NK-92 (cell line): ENCODE data around the gene NFASC.

ENCODE experiments used
- DNase-seq: peaks from one replicate; lab custom pipeline; 2025; ENCODE audit not compliant: unreplicated experiment; lab: John Stamatoyannopoulos, UW

NFASC gene

DNA sequence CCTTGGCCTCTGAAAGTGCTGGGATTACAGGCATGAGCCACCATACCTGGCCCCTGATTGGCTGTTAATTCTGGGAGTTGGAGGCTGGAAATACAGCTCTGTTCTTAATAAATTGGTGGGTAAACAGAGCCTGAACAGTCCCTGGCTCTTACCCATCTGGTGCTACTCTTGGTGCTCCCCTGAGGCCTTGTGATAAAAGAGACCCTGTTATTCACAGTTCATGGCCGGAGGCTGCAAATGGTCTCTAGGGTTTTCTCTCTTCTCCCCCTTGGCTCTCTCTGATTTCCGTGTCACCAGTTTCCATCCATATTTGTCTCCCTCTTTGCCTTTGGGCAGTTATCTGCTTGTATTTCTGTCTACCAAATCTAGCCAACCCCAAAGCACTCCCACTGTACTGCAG is 17.2 kb downstream of the NFASC start:
- no peak for DNase-seq

DNA sequence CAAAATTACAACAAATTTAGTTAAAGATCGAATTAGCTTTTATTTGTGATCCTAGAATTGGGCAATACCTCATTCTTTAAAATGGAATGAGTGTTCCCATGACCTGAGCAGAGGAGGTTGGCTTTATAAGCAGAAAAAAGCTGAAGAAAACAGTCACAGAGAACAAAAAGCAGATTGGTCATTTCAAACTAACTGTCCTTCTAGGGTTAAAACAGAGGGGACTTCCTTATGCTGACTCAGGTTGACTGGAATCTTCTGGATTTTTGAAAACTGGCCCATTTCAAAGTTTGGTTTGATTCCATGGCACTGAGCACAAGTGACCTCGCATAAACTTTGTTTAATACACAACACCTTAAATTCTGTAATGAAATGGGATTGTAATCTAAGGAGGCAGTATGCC is 17.6 kb downstream of the NFASC start:
- no peak for DNase-seq

GRCh38 chr1:204889681-204890383 is 19.2 kb downstream of the NFASC start:
- DNase-seq = no peak

GRCh38 chr1:204891860-204892259 is 21.2 kb downstream of the NFASC start:
- no peak for DNase-seq

- no peak for DNase-seq
These were observed 23.4 kb downstream of the NFASC start for GRCh38 chr1:204894031-204894430.

DNA sequence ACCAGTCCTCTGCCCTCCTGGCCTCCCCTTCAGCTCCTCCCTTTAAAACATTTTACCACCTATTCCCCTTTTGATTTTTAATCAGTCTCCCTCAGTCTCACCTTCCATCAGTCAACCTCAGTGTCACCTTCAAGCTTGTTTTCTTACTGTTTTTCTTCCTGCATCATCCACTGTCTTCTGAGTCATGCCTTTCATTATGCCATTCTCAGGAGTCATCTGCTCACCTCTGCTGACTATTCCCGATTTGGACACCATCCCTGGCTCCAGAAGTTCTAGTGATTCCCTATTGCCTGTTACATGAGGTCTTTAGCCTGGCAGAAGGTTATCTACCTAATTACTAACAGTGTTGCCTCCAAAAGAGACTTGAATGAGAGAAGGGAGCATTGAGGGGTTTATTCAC is 23.9 kb downstream of the NFASC start:
- no peak for DNase-seq

- DNase-seq = no peak
These were observed 25.4 kb downstream of the NFASC start for GRCh38 chr1:204896023-204896422.

GRCh38 chr1:204896787-204897469 is 26.3 kb downstream of the NFASC start:
- no peak for DNase-seq

GRCh38 chr1:204900721-204901120 is 30.1 kb downstream of the NFASC start:
- DNase-seq = no peak

GRCh38 chr1:204902671-204903070 is 32.0 kb downstream of the NFASC start:
- DNase-seq = no peak

- no peak for DNase-seq
These were observed 33.7 kb downstream of the NFASC start for GRCh38 chr1:204904228-204904810.

DNA sequence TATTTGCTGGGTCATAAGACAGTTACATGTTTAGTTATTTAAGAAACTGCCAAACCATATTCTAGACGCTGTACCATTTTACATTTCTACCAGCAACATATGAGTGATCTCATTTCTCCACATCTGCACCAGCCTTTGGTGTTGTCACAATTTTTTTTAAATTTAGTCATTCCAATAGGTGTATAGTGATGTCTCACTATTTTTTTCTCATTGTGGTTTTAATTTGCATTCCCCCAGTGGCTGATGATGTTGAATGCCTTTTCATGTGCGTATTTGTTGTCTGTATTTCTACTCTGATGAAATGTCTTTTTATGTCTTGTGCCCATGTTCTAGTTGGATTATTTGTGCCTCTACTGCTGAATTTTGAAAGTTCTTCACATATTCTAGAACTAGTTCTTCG is 38.4 kb downstream of the NFASC start:
- DNase-seq = no peak

DNA sequence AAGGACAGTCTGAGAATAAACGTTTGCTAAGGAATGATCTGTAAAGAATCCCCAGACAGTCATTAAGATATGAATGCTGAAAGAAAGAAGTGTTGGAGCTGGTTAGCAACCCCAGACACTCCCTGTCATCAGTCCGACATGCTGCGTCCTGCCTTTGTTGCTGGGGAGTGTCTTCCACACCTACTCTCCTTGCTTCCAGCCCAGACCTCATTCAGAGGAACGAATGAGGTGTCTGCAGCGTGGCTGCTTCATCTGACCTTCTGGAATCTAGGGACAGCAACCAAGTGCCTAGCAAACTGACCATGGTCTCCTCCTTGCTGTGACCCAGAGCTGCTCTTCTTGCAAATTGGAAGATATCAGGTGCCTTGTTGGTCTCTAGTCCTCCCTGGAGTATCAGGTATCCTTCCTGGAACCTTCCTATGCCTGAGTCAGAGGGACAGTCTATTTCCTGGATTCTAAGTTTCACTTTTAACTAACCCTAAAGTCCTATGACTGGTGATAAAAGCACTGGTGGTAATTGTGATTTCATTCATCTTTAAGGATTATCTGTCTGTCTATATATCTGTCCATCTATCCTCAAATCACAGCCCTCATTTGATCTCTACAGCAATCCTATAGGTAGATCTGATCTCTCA is 45.3 kb downstream of the NFASC start:
- no peak for DNase-seq

DNA sequence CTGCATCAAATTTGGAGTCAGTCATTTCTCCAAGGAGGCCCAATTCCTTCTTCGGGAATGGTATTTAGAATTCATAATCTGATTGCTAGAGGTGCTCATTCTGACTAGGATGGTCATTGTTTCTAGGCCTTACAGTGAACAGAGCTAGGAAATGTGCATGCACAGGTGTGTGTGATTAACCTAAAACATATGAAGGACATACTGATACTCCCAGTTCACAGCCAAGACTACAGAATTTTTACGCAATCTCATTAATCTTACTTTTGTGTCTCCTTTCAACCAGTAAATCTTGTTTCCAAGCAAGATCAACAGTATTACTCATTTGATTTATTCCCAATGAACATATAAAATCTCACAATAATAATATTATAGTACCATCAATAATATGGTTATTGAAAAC is 47.1 kb downstream of the NFASC start:
- DNase-seq = no peak

GRCh38 chr1:204920511-204920910 is 49.8 kb downstream of the NFASC start:
- DNase-seq = no peak

GRCh38 chr1:204920967-204921366 is 50.3 kb downstream of the NFASC start:
- DNase-seq = no peak

DNA sequence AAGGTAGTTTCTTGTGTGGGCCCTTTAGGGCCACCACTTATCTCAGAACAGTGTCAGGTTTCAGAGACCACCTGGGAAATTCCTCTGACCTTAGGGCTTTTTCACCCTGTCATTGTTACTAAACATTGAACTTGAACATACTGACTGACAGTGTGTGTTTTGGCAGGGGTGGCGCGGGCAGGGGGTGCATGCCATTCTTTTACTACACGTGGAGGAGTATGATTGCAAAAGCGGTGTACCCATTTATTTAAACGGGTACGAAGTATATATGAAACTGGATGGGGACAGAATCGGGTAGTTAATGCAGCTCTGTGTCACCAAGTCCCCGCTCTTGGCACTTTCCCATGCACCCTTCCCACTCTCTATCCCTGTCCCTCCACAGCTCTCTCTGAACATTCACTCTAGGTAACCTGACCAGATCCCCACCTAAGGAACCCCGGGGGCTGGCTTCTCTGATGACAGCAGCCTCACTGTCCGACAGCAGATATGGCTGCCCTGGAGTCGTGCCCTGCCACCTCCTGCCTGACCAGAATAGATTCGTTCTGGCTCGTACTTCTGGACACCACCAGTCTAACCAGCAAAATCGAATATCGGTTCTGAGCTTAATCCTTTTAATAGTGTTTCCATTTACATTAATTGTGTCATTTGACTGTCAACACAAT is 51.3 kb downstream of the NFASC start:
- no peak for DNase-seq

DNA sequence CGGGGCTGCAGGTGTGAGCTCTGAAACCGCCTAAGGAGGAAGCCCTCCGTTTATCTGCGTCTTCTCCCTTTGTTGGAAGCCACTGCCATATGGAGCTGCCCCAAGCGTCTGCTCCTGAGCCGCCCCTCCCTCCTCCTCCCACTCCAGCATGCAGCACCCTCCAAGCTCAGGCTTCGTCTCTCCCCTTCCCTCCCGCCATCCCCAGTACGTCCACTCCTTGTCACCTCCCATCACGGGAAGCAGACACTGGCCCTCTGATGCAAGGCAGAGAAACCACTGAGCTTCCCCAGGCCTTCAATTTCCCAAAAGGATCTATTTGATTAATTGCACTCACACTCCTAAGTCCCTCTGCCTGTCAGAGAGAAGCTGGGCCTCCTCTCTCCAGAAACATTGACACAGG is 52.5 kb downstream of the NFASC start:
- DNase-seq = no peak

DNA sequence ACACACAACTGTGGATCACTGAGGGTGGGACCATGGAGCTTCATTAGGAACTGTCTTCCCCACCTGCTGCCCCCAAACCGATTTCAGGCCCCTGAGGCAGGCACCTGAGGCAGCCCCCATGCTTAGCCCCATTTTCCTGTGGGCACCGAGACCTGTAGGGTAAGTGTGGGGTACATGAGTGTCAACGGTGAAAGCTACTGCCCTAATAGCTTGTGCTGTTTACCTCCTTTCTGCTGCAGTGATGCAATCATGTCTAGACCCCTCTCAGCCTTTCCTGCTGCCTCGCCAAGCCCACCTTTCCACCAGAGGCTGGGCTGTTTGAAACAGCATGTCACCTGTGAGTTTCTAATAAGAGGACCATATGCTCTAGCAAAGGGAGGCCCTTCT is 53.0 kb downstream of the NFASC start:
- no peak for DNase-seq

DNA sequence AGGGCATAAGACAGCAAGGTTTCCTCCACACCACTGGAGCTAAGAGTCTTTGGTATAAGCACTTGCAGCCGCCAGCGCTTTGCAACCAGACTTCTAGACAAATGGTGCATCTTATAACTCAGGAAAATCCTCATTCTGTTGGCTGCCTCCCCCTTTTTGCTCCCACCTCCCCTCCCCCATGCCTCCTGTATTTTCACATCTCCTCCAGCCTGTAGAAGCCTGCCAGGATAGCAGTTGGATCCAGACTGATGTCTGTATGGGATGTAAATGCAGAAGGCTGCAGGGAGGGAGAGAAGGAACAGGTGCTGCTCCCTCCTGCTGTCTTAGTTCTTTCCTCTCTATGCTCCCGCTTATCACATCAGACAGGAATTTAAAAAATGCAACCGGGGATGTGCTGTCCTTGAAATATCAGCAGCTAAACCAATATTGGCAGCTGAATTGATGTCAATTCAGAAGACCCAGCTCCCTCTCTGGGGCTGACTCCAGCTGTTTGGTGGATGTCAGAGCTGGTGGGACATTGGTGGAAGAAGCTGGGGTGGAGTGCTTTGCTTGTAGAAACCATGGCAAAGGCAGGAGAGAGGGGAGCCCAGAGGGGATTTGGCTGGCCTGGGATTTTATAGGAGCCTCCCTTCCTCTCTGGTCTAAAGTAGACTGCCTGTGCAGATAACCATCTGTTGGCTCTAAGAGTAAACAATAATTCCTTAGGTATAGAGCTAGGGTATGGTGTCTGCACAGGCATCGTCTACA is 53.5 kb downstream of the NFASC start:
- no peak for DNase-seq

- DNase-seq = no peak
These were observed 55.0 kb downstream of the NFASC start for GRCh38 chr1:204925701-204926100.
